Osteoblast (primary cell): ENCODE data around the gene C11orf58. TPM values are rescaled to one million over a fixed set of nuclear protein-coding genes. Genes with fewer than 3 reads are reported as not detected.

Experiments used
- DNase-seq: peaks from one replicate; pipeline ENCODE4 v3.0.0; 2011; ENCODE audit warnings: low spot score, mixed read lengths; ENCODE audit not compliant: insufficient read length; ENCODE audit errors: missing footprints
- H2AFZ ChIP-seq: 2 replicates; pipeline ENCODE4 v1.6.0; 2011; ENCODE audit warnings: mild to moderate bottlenecking, low read length
- H3K27ac ChIP-seq: 2 replicates; pipeline ENCODE4 v1.5.1; 2011; ENCODE audit warnings: mild to moderate bottlenecking, low read depth, low read length, moderate library complexity
- H3K27me3 ChIP-seq: 2 replicates; pipeline ENCODE4 v1.6.0; 2012; ENCODE audit warnings: mild to moderate bottlenecking, control low read depth, inconsistent platforms, low read length, moderate library complexity; ENCODE audit not compliant: insufficient read depth
- H3K36me3 ChIP-seq: 2 replicates; pipeline ENCODE4 v1.5.1; 2011; ENCODE audit warnings: mild to moderate bottlenecking, low read length, control low read depth, moderate library complexity; ENCODE audit not compliant: insufficient read depth
- H3K4me1 ChIP-seq: 2 replicates; pipeline ENCODE4 v1.5.1; 2011; ENCODE audit warnings: mild to moderate bottlenecking, low read length, control low read depth, moderate library complexity; ENCODE audit not compliant: insufficient read depth
- H3K4me2 ChIP-seq: 2 replicates; pipeline ENCODE4 v1.6.0; 2011; ENCODE audit warnings: mild to moderate bottlenecking, low read length; ENCODE audit not compliant: insufficient read depth
- H3K4me3 ChIP-seq: fragments of 200-600 bp; sonication (generic); 3 replicates; pipeline ENCODE4 v1.5.1; 2012; ENCODE audit warnings: mild to moderate bottlenecking, low read length, inconsistent platforms; ENCODE audit not compliant: insufficient read depth
- H3K79me2 ChIP-seq: 2 replicates; pipeline ENCODE4 v1.6.0; 2012; ENCODE audit warnings: mild to moderate bottlenecking, low read length, control low read depth, inconsistent platforms; ENCODE audit not compliant: insufficient read depth
- H3K9me3 ChIP-seq: 2 replicates; pipeline ENCODE4 v1.5.1; 2011; ENCODE audit warnings: low read depth, low read length, control low read depth
- H4K20me1 ChIP-seq: 2 replicates; pipeline ENCODE4 v1.6.0; 2012; ENCODE audit warnings: mild to moderate bottlenecking, low read length, control low read depth; ENCODE audit not compliant: insufficient read depth
- total RNA-seq: library from RNA; depleted of rRNA; stranded (reverse); fragments of >200 nt; gene quantifications from 2 replicates; pipeline ENCODE4 v1.2.3, GENCODE V29; 2012
- TF ChIP-seq, protein P1 (sequence below): IDR thresholded peaks from 2 replicates; pipeline ENCODE4 v1.5.1; 2011; ENCODE audit warnings: mild to moderate bottlenecking, low read depth, low read length, moderate library complexity; ENCODE audit errors: extremely low read depth

Gene C11orf58
- total RNA-seq, 1 donor, result 139 TPM

DNA sequence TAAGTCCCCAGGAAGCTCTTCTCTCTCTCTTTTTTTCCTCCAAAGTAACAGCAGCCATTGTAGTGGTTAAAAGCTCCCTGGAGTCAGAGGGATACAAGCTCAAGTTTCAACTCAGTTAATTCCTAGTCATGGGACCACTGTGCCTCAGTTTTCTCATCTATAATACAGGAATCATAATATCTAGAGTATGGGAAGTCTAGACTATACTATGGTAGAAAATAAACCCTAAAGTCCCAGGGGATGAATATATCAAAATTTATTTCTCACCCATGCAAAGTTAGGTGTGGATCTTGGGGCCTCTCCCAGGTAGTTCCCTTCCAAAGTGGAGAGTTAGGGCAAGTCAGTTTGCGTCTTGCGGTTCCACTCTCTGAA is 33.7 kb downstream of the C11orf58 start:
- peak; percentile 75 for DNase-seq
- Histone ChIP-seq H2AFZ (no peak overlapping the region), H3K9me3 (no peaks in the 10 kb centered on the region), H3K79me2 (no peaks in the 10 kb centered on the region), H3K36me3 (no peaks in the 10 kb centered on the region), H3K4me3 (no peak overlapping the region), H3K27me3 (no peaks in the 10 kb centered on the region), H3K4me1 (peaks cover 4% of the 10 kb centered on the region), H4K20me1 (no peaks in the 10 kb centered on the region), H3K27ac (no peak overlapping the region), H3K4me2 (no peak overlapping the region)
- TF ChIP-seq, protein P1, sequence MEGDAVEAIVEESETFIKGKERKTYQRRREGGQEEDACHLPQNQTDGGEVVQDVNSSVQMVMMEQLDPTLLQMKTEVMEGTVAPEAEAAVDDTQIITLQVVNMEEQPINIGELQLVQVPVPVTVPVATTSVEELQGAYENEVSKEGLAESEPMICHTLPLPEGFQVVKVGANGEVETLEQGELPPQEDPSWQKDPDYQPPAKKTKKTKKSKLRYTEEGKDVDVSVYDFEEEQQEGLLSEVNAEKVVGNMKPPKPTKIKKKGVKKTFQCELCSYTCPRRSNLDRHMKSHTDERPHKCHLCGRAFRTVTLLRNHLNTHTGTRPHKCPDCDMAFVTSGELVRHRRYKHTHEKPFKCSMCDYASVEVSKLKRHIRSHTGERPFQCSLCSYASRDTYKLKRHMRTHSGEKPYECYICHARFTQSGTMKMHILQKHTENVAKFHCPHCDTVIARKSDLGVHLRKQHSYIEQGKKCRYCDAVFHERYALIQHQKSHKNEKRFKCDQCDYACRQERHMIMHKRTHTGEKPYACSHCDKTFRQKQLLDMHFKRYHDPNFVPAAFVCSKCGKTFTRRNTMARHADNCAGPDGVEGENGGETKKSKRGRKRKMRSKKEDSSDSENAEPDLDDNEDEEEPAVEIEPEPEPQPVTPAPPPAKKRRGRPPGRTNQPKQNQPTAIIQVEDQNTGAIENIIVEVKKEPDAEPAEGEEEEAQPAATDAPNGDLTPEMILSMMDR, result no peak

DNA sequence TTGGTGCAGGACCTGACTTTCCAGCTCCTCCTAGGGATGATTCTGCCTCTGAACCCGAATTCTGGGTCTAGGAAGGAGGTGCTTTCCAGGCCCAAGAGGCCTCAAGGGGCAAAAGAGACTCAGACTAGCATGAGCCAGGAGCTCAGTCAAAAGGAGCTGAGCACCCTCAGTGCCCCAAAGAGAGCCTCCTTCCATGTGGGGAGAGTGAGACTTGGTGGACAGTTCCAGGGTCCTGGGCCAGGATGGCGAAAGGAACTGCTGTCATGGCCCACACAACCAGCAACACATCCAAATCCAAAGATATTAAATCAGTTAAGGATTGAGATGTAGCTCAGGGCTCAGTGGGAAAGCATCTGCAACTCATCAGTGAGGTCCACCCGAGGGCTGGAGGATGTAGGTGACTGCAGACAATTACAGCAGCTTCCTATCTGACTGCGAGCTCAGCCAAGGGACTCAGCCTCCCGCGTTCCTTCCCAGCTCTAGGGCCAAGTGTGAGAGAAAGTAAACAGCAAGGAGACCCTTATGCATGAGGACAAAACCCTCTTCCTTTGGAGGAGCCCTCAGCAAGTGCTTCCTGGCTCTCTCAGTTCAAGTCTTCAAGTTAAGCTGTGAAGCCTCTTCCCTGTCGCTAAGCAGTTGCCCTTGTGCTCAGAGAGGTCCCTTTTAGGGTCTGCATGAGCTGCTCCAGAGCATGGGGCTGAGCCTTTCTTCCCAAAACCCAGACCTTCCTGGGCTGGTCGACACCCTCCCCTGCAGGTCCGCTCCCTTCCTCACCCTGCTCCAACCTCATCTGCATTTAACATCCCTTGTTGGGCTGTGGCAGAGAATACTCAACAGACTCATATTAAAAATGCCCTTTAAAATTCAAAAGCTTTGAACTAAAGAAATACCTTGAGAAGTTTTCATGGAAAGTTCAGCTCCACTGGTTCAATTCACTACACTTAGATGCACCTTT is 35.8 kb downstream of the C11orf58 start:
- peak; percentile 65 for DNase-seq
- Histone ChIP-seq H3K79me2 (no peaks in the 10 kb centered on the region), H3K27ac (no peak overlapping the region), H3K36me3 (no peaks in the 10 kb centered on the region), H3K4me2 (no peak overlapping the region), H3K4me1 (peaks cover 4% of the 10 kb centered on the region), H3K4me3 (no peak overlapping the region), H3K27me3 (no peaks in the 10 kb centered on the region), H4K20me1 (no peaks in the 10 kb centered on the region), H2AFZ (no peak overlapping the region), H3K9me3 (no peaks in the 10 kb centered on the region)
- TF ChIP-seq, protein P1, result no peak

DNA sequence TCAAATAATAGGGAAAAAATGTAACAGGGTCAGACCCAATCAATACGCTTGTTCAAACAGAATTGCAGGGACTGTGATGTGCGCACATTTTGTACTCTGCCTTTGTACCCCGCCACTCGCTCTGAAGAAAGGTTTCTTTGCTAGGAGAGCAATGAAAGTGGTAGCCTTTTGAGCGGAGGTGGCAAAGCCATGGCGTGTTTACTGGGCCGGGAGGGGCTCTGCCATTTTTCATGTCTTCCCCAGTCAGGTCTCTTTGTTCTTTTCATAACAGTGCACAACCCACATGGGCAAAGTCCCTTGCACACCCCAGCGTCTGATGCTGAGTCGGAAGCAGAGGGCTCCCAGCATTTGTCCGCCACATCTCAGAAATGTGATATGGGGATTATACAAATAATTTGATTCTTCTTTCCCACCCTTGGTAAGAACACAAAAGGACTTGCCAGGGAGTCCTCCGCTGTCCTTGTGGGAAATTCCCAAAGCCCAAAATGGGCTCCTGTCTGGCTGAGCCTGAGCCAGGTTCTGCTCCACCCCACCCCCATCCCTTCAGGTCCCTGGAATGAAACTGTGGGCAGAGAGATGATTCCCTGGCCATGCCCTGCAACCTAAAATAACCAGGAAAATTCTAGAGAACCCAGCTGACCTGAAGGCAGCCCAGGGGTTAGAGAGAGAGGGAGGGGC is 36.6 kb downstream of the C11orf58 start:
- Histone ChIP-seq H3K27me3 (no peaks in the 10 kb centered on the region), H3K4me2 (no peak overlapping the region), H3K36me3 (no peaks in the 10 kb centered on the region), H4K20me1 (no peaks in the 10 kb centered on the region), H3K4me3 (no peak overlapping the region), H3K9me3 (no peaks in the 10 kb centered on the region), H3K27ac (no peak overlapping the region), H3K79me2 (no peaks in the 10 kb centered on the region), H3K4me1 (peaks cover 4% of the 10 kb centered on the region), H2AFZ (no peak overlapping the region)
- no peak for DNase-seq
- TF ChIP-seq, protein P1, result no peak
